GM23338 (cell line): ENCODE measurements around the gene BIRC6. TPM values are rescaled to one million over a fixed set of nuclear protein-coding genes. Genes with fewer than 3 reads are reported as not detected.
A peak's percentile ranks its signal among the peaks of the same experiment; 100 is the strongest.
"Not testable (repeated sequence)": the region's sequence is repeated elsewhere in the genome, so short reads cannot be mapped to it uniquely, and the experiment has no call there.

Experiments used
- ATAC-seq: fragments of 200-7000 bp; cut with Tn5 transposase; 3 replicates; pipeline ENCODE4 v1.9.1; 2020
- DNase-seq: peaks from one replicate; pipeline ENCODE4 v3.0.0-alpha.2; 2015; ENCODE audit warnings: low spot score
- H2AFZ ChIP-seq: fragments of 200-600 bp; sonication (generic); 2 replicates; pipeline ENCODE4 v1.8.0; 2016; ENCODE audit warnings: antibody characterized with exemption, mild to moderate bottlenecking, moderate library complexity
- H3F3A ChIP-seq: fragments of 200-600 bp; sonication (generic); replicated peaks from 2 replicates; pipeline ENCODE4 v1.8.0; 2017; ENCODE audit warnings: antibody characterized with exemption, mixed run types, low read depth
- H3K27ac ChIP-seq: fragments of 200-600 bp; sonication (generic); 2 replicates; pipeline ENCODE4 v1.6.1; 2016; ENCODE audit warnings: low read depth
- H3K27me3 ChIP-seq: fragments of 200-600 bp; sonication (generic); 2 replicates; pipeline ENCODE4 v1.8.0; 2016; ENCODE audit warnings: mild to moderate bottlenecking, mixed run types, moderate library complexity; ENCODE audit not compliant: insufficient read depth
- H3K36me3 ChIP-seq: fragments of 200-600 bp; sonication (generic); 2 replicates; pipeline ENCODE4 v1.8.0; 2016; ENCODE audit warnings: mild to moderate bottlenecking; ENCODE audit not compliant: insufficient read depth
- H3K4me1 ChIP-seq: fragments of 200-600 bp; sonication (generic); 2 replicates; pipeline ENCODE4 v1.8.0; 2016; ENCODE audit warnings: mild to moderate bottlenecking, moderate library complexity; ENCODE audit not compliant: insufficient read depth
- H3K4me2 ChIP-seq: fragments of 200-600 bp; sonication (generic); 2 replicates; pipeline ENCODE4 v1.7.1; 2017; ENCODE audit warnings: mixed run types
- H3K4me3 ChIP-seq: fragments of 200-600 bp; sonication (generic); 2 replicates; pipeline ENCODE4 v1.6.1; 2016; ENCODE audit warnings: mixed run types
- H3K79me2 ChIP-seq: fragments of 200-600 bp; sonication (generic); replicated peaks from 2 replicates; pipeline ENCODE4 v1.8.0; 2017; ENCODE audit warnings: mild to moderate bottlenecking; ENCODE audit not compliant: insufficient read depth
- H3K9me2 ChIP-seq: fragments of 200-600 bp; sonication (generic); 2 replicates; pipeline ENCODE4 v1.8.0; 2017; ENCODE audit not compliant: insufficient read depth
- H4K20me1 ChIP-seq: fragments of 200-600 bp; sonication (generic); replicated peaks from 2 replicates; pipeline ENCODE4 v1.8.0; 2017; ENCODE audit warnings: mild to moderate bottlenecking; ENCODE audit not compliant: insufficient read depth
- H3K27ac Mint-ChIP-seq: 2 replicates; pipeline ENCODE4 v1.8.0; 2020; ENCODE audit warnings: inconsistent platforms, mild to moderate bottlenecking, moderate library complexity, mixed read lengths
- H3K27me3 Mint-ChIP-seq: 3 replicates; pipeline ENCODE4 v1.8.0; 2022; ENCODE audit warnings: low read depth, mild to moderate bottlenecking, moderate library complexity, mixed read lengths, inconsistent platforms; ENCODE audit not compliant: insufficient read depth, poor library complexity
- H3K36me3 Mint-ChIP-seq: 3 replicates; pipeline ENCODE4 v1.8.0; 2021; ENCODE audit warnings: low read depth, mild to moderate bottlenecking, inconsistent platforms, moderate library complexity, mixed read lengths
- H3K4me1 Mint-ChIP-seq: 3 replicates; pipeline ENCODE4 v1.8.0; 2020; ENCODE audit warnings: mild to moderate bottlenecking, inconsistent platforms, mixed read lengths
- H3K4me3 Mint-ChIP-seq: 3 replicates; pipeline ENCODE4 v1.8.0; 2021; ENCODE audit warnings: moderate library complexity, mild to moderate bottlenecking, inconsistent platforms, mixed read lengths
- H3K9me3 Mint-ChIP-seq: 3 replicates; pipeline ENCODE4 v1.8.0; 2020; ENCODE audit warnings: moderate library complexity, mild to moderate bottlenecking, inconsistent platforms, mixed read lengths
- JUNB ChIP-seq: IDR thresholded peaks from one replicate; pipeline ENCODE4 v1.6.1; 2016; ENCODE audit warnings: antibody characterized with exemption; ENCODE audit not compliant: unreplicated experiment
- POLR2AphosphoS5 ChIP-seq: IDR thresholded peaks from 2 replicates; pipeline ENCODE4 v1.6.1; 2016; ENCODE audit warnings: antibody characterized with exemption, low read depth
- STAT1 ChIP-seq: IDR thresholded peaks from one replicate; pipeline ENCODE4 v1.6.1; 2016; ENCODE audit warnings: antibody characterized with exemption; ENCODE audit not compliant: unreplicated experiment
- ZNF114 ChIP-seq: fragments of 250-450 bp; sonication (Bioruptor Pico); IDR thresholded peaks from 2 replicates; pipeline ENCODE4 v1.5.0; 2020; ENCODE audit warnings: mild to moderate bottlenecking, moderate library complexity
- ZNF331 ChIP-seq: fragments of 250-450 bp; sonication (Bioruptor Pico); IDR thresholded peaks from 2 replicates; pipeline ENCODE4 v1.5.0; 2020; ENCODE audit warnings: low read depth, mild to moderate bottlenecking, moderate library complexity
- polyA plus RNA-seq: library from polyadenylated mRNA; unstranded; fragments of >200 nt; fragmentation: Nextera tagmentation; extraction: Ambion mirVana; gene quantifications from 2 replicates; pipeline ENCODE4 v1.2.1, GENCODE V29; 2016
- total RNA-seq: library from RNA; depleted of rRNA; stranded (reverse); fragments of >200 nt; shearing (Covaris generic); gene quantifications from 2 replicates; pipeline ENCODE4 v1.2.3, GENCODE V29; 2014
- TF ChIP-seq, protein P1 (sequence below): fragments of 250-450 bp; sonication (Bioruptor Pico); IDR thresholded peaks from 2 replicates; pipeline ENCODE4 v1.5.0; 2020; ENCODE audit warnings: mild to moderate bottlenecking, moderate library complexity

BIRC6 gene
- total and polyA plus RNA-seq, 2 experiments from 2014 or later = 85.8 to 131 TPM

DNA sequence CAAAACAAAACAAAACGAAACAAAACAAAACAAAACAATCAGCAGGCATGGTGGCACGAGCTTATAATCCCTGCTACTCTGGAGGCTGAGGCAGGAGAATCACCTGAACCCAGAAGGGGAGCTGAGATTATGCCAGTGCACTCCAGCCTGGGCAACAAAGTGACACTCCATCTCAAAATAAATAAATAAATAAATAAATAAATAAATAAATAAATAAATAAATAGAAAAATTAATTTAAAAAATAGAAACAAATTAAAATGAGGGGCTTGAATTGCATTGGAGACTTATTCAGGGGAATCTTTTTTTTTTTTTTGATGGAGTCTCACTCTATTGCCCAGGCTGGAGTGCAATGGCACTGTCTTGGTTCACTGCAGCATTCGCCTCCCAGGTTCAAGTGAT, 6.0 kb upstream of the BIRC6 start:
- DNase-seq, H3K27me3 ChIP-seq, ATAC-seq, H3K4me1 ChIP-seq, H3K9me3 Mint-ChIP-seq, H3K27me3 Mint-ChIP-seq, H3K27ac Mint-ChIP-seq, H3F3A ChIP-seq, H3K9me2 ChIP-seq, H4K20me1 ChIP-seq, H2AFZ ChIP-seq, H3K4me3 Mint-ChIP-seq, H3K36me3 ChIP-seq, H3K4me2 ChIP-seq, H3K27ac ChIP-seq, H3K36me3 Mint-ChIP-seq, H3K79me2 ChIP-seq, H3K4me3 ChIP-seq, H3K4me1 Mint-ChIP-seq: not testable (repeated sequence)

DNA sequence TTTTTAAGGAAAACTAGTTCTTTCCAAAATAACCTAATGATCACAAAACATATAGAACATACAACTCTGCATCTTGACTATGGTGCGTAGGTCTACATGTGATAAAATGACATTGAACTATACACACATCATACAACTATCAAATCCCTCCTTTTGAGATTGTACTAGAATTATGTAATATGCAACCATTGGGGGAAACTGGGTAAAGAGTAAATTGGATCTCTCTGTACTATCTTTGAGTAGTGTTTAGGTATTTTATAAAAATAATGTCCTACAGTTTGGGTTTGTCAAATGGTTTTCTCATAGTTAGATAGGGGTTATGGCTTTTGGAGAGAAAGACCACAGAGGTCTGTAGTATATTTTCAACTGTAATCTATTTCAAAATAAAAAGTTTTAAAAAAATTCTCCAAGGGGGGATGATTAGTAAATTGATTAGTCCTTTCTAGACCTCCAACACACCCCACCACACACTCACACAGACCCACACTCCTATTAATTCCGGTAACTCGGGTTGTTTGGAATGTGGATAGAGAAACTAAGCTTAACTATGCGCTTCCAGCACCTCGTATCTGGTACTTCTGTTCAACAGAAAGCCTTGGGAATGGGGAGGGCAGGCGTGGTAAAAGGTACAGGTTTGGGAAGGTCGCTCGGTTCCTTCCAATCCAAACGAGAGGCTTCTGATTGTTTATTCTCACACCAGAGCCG, 695 bp upstream of the BIRC6 start:
- no peak for TF ChIP-seq POLR2AphosphoS5
- TF ChIP-seq, protein P1, sequence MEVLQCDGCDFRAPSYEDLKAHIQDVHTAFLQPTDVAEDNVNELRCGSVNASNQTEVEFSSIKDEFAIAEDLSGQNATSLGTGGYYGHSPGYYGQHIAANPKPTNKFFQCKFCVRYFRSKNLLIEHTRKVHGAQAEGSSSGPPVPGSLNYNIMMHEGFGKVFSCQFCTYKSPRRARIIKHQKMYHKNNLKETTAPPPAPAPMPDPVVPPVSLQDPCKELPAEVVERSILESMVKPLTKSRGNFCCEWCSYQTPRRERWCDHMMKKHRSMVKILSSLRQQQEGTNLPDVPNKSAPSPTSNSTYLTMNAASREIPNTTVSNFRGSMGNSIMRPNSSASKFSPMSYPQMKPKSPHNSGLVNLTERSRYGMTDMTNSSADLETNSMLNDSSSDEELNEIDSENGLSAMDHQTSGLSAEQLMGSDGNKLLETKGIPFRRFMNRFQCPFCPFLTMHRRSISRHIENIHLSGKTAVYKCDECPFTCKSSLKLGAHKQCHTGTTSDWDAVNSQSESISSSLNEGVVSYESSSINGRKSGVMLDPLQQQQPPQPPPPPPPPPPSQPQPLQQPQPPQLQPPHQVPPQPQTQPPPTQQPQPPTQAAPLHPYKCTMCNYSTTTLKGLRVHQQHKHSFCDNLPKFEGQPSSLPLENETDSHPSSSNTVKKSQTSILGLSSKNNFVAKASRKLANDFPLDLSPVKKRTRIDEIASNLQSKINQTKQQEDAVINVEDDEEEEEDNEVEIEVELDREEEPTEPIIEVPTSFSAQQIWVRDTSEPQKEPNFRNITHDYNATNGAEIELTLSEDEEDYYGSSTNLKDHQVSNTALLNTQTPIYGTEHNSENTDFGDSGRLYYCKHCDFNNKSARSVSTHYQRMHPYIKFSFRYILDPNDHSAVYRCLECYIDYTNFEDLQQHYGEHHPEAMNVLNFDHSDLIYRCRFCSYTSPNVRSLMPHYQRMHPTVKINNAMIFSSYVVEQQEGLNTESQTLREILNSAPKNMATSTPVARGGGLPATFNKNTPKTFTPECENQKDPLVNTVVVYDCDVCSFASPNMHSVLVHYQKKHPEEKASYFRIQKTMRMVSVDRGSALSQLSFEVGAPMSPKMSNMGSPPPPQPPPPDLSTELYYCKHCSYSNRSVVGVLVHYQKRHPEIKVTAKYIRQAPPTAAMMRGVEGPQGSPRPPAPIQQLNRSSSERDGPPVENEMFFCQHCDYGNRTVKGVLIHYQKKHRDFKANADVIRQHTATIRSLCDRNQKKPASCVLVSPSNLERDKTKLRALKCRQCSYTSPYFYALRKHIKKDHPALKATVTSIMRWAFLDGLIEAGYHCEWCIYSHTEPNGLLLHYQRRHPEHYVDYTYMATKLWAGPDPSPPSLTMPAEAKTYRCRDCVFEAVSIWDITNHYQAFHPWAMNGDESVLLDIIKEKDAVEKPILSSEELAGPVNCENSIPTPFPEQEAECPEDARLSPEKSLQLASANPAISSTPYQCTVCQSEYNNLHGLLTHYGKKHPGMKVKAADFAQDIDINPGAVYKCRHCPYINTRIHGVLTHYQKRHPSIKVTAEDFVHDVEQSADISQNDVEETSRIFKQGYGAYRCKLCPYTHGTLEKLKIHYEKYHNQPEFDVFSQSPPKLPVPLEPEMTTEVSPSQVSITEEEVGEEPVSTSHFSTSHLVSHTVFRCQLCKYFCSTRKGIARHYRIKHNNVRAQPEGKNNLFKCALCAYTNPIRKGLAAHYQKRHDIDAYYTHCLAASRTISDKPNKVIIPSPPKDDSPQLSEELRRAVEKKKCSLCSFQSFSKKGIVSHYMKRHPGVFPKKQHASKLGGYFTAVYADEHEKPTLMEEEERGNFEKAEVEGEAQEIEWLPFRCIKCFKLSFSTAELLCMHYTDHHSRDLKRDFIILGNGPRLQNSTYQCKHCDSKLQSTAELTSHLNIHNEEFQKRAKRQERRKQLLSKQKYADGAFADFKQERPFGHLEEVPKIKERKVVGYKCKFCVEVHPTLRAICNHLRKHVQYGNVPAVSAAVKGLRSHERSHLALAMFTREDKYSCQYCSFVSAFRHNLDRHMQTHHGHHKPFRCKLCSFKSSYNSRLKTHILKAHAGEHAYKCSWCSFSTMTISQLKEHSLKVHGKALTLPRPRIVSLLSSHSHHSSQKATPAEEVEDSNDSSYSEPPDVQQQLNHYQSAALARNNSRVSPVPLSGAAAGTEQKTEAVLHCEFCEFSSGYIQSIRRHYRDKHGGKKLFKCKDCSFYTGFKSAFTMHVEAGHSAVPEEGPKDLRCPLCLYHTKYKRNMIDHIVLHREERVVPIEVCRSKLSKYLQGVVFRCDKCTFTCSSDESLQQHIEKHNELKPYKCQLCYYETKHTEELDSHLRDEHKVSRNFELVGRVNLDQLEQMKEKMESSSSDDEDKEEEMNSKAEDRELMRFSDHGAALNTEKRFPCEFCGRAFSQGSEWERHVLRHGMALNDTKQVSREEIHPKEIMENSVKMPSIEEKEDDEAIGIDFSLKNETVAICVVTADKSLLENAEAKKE (CRISPR knock-in tag) = no peak
- no peak for TF ChIP-seq ZNF331 (CRISPR knock-in tag)
- no peak for TF ChIP-seq ZNF114 (CRISPR knock-in tag)
- no peak for TF ChIP-seq JUNB
- no peak for TF ChIP-seq STAT1
- Histone ChIP-seq H4K20me1 (peaks cover 5% of the 10 kb centered on the region), H3K4me3 (peak overlapping the region; percentile 96), H3K36me3 (no peaks in the 10 kb centered on the region), H3K27me3 (no peaks in the 10 kb centered on the region), H3K79me2 (peaks cover 36% of the 10 kb centered on the region), H3K4me1 (peaks cover 19% of the 10 kb centered on the region), H3K4me2 (peak overlapping the region; percentile 73), H2AFZ (peak overlapping the region; percentile 75), H3K27ac (peak overlapping the region; percentile 97), H3F3A (peaks cover 6% of the 10 kb centered on the region), H3K9me2 (no peaks in the 10 kb centered on the region)
- Mint-ChIP-seq H3K4me1 (peaks cover 25% of the 10 kb centered on the region), H3K9me3 (no peaks in the 10 kb centered on the region), H3K27me3 (peaks cover 9% of the 10 kb centered on the region), H3K4me3 (peak overlapping the region; percentile 88), H3K36me3 (peaks cover 18% of the 10 kb centered on the region; the same call in 2 of the 3 replicates), H3K27ac (peak overlapping the region; percentile 96)
- ATAC-seq (no peak), DNase-seq (no peak)
